ENCODE measurements around the gene EPS15.
"Not testable (repeated sequence)": the region's sequence is repeated elsewhere in the genome, so short reads cannot be mapped to it uniquely, and the experiment has no call there.

The EPS15 gene

GRCh38 chr1:51519048-51519864 is at the start of gene EPS15:
Gene EPS15 (minus strand): TSS chr1:51519266. CDS start chr1:51519231, 35 bp downstream.
- peak; percentile 94 for DNase-seq

- DNase-seq, result peak; percentile 28
Measured at GRCh38 chr1:51568231-51568935, 49.3 kb upstream of the EPS15 start.

DNA sequence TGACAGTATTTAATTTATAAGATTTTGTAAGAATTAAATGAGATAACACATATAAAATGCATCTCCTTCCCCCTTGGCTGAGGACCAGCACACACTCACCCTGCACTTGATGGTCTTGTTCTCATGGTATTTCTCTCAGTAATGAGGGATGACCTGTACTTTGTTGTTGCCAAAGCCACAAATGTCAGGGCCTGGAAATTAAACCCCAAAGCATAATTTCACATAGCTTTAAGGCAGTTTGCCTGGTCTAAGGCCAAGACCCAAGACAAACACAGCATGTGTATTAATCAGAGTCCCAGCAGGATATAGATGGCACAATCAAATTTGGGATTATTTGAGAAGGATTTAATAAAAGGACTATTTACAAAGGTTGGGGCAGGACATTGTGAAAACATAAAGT is 48.6 kb upstream of the EPS15 start:
- DNase-seq, result no peak

- no peak for DNase-seq
Measured at GRCh38 chr1:51566260-51566659, 47.2 kb upstream of the EPS15 start.

DNA sequence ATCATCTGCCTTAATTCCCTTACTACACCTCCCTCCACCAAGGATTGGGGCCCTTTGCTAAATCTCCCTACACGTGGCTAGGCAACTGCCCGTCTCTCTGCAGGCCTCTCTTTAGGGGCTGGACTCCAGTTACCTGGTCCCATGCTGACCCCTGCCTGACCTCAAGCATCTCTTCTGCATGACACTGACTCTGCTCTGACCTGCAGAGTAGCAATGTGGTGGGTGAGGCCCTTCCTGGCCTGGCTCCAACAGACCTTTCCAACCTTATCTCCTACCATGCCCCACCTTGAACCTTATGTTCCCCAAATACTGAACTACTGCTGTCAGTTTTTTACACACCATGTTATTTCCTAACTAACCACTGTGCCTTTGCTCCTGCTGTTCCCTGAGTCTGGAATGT is 45.9 kb upstream of the EPS15 start:
- DNase-seq, result peak; percentile 20

GRCh38 chr1:51564124-51564523 is 45.1 kb upstream of the EPS15 start:
- DNase-seq, result no peak

GRCh38 chr1:51561702-51562101 is 42.6 kb upstream of the EPS15 start:
- no peak for DNase-seq

GRCh38 chr1:51560895-51561294 is 41.8 kb upstream of the EPS15 start:
- not testable (repeated sequence) for DNase-seq

GRCh38 chr1:51560034-51560433 is 41.0 kb upstream of the EPS15 start:
- no peak for DNase-seq

- no peak for DNase-seq
Measured at GRCh38 chr1:51559501-51559900, 40.4 kb upstream of the EPS15 start.

DNA sequence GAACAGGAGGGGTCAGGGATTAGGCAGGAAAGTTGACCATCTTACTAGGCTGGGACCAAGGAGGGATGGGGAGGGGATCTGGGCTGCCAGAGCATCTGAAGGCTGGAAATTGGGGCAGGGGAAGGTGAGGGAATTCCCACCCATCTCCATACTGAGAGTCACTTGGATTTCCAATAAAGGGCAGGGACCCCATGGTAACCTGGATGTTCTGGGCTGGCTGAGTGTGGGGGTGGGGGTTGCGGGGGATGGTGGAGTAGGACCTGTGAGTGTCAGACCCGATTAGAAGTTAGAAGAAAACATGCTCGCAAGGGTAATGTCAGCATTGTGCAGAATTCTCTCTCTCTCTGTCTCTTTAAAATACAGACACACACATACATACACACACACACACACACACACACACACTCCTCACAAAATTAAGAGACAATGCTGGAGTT is 40.0 kb upstream of the EPS15 start:
- no peak for DNase-seq

- no peak for DNase-seq
Measured at GRCh38 chr1:51558375-51558924, 39.4 kb upstream of the EPS15 start.

- DNase-seq, result no peak
Measured at GRCh38 chr1:51557168-51557567, 38.1 kb upstream of the EPS15 start.

GRCh38 chr1:51555866-51556619 is 37.0 kb upstream of the EPS15 start:
- no peak for DNase-seq

DNA sequence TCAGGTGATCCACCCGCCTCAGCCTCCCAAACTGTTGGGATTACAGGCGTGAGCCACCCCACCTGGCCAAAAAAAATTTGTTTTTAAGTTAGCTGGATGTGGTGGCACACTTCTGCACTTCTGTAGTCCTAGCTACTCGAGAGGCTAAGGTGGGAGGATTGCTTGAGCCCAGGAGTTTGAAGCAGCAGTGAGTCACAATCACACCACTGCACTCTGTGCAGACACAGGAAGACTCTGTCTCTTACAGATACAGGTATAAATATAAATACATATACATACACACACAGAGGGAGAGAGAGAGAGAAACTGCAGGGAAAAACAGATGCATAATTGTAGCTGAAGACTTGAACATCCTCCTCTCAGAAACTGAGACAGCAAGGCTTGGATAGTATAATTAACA is 34.8 kb upstream of the EPS15 start:
- DNase-seq, result no peak

DNA sequence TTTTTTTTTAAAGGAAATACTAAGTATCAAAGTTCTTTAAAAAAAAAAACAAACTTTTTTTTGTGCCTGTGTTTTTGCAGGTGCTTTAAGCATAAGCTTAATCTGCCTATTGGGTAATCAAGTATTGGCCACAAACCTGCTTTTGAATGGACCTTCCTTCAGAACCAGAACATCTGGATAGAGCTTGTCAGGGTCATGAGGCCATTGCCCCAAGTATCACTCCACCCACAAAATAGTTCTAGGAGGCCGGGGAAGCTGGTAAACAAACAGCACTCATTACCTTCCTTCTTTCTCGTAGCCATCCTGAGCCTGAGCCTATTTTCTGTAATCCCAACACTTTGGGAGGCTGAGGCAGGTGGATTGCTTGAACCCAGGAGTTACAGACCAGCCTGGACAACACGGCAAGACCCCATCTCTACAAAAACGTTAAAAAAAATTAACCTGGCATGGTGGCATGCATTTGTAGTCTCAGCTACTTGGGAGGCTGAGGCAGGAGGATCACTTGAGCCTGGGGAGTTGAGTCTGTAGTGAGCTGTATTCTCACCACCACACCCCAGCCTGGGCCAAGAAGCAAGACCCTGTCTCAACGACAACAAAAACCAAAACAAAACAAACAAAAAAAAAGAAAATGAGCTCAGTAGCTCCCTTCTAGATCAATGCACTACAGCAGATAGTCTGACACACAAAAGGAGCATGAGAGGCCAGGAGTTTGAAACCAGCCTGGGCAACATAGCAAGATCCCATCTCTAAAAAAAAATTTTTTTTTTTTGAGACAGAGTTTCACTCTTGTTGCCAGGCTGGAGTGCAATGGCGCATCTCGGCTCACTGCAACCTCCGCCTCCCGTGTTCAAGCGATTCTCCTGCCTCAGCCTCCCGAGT is 34.1 kb upstream of the EPS15 start:
- no peak for DNase-seq

GRCh38 chr1:51551848-51552296 is 32.8 kb upstream of the EPS15 start:
- DNase-seq, result no peak

DNA sequence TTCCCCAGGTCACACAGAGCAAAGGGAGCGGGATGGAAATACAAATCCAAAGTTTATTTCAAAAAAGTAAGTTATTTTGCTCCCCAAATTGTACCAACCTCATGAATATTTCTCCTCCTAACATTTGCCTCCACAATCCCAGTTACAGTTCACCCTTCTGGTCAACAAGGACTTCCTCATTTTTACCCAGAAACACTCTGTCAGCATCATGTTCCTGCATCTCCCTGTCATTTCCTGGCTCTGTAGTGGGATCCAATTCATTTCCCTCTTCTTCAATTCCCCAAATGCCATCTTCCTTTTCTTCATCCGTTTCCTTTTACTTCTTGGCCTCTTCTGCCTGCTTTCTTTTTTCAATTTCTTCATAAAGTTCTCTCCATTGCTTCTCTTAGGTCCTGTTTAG is 32.0 kb upstream of the EPS15 start:
- DNase-seq, result peak; percentile 40

DNA sequence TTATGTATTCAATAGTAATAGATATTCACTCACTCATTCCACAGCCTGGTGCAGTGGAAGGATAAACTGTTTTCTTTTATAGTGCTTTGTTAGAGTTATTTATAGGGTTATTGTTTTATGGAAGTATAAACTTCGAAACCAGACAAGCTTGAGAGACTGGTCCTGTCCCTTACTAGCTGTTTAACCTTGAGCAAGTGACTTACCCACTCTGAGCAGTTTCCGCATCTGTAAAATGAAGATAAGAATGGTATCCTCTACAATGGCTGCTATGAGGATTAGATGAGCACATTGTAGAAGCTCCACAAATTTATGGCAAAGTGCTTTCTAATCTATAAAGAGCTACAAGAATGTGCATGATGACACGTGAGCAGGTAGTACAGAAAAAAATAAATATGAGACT is 30.8 kb upstream of the EPS15 start:
- peak; percentile 27 for DNase-seq

DNA sequence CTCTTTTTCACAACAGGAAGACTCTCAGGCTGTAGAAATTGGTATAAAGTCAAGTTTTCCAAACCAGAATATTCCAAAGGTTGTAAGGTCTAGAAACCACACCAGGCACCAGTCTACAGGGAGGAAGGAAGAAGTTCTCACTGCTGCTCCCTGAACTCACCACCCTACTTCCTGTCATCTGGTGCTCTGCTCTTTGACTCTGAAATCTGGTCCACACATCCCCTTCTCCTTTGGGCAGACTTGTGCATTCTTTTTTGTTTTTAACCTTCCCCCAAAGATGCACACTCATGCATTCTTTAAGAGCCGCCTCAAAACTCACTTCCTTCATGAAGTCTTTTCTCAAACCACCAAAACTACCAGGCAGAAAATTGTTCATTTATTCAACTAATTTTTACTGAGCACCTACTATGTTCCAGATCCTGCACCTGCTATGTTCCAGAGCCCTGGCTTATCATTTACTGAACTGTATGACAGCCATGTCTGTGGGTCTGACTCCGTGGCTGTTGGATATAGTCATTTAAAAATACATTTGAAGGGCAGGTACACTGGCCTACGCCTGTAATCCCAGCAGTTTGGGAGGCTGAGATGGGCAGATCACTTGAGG is 30.1 kb upstream of the EPS15 start:
- DNase-seq, result peak; percentile 68

DNA sequence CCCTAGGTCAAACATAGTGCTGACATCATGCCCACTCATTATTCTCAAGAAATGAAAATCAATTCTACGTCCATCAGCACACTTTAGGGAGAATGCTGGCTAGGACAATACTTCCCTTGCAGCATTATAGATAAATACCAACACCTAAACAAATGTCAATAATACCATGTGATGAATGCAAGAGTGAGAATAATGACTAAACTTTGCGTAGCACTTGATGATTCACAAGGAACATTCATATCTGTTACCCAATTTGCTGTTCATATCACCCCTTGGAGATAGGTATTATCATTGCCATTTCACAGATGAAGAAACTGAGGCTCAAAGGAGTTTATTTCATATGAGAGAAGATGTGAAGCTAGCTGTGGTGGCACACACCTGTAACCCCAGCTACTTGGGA is 24.8 kb upstream of the EPS15 start:
- DNase-seq, result no peak
